ENCODE data around the gene SLC25A4.

Gene SLC25A4

GRCh38 chr4:185143601-185143969 lies 519 bp downstream of the SLC25A4 start:
- Histone ChIP-seq H3K9me3 (ENCODE audit: control insufficient read depth, low read length) (no peaks in the 10 kb centered on the region), H3K4me3 (ENCODE audit: low read depth, low read length) (peak overlapping the region; percentile 73), H3K4me1 (peaks cover 7% of the 10 kb centered on the region), H3K4me2 (ENCODE audit: low read length) (peak overlapping the region; percentile 85), H3K27ac (peak overlapping the region; percentile 62), H2AFZ (peak overlapping the region; percentile 57), H3K79me2 (no peaks in the 10 kb centered on the region), H3K36me3 (ENCODE audit: control insufficient read depth, insufficient read depth, low read length) (no peaks in the 10 kb centered on the region), H3K27me3 (ENCODE audit: control insufficient read depth, insufficient read depth, low read length) (no peaks in the 10 kb centered on the region), H3K9ac (no peak overlapping the region)
- no peak for TF ChIP-seq CTCF (IDR thresholded peaks at IDR 0.05)

GRCh38 chr4:185144601-185145240 lies 1.7 kb downstream of the SLC25A4 start:
- no peak for TF ChIP-seq CTCF (IDR thresholded peaks at IDR 0.05)
- H3K9ac ChIP-seq = no peak overlapping the region
- H3K36me3 ChIP-seq (ENCODE audit: control insufficient read depth, insufficient read depth, low read length) = no peaks in the 10 kb centered on the region
- H3K4me2 ChIP-seq (ENCODE audit: low read length) = peak overlapping the region; percentile 28
- H3K79me2 ChIP-seq = no peaks in the 10 kb centered on the region
- no peak overlapping the region for H2AFZ ChIP-seq
- H3K9me3 ChIP-seq (ENCODE audit: control insufficient read depth, low read length) = no peaks in the 10 kb centered on the region
- no peak overlapping the region for H3K4me3 ChIP-seq (ENCODE audit: low read depth, low read length)
- no peak overlapping the region for H3K27ac ChIP-seq
- peaks cover 7% of the 10 kb centered on the region for H3K4me1 ChIP-seq
- no peaks in the 10 kb centered on the region for H3K27me3 ChIP-seq (ENCODE audit: control insufficient read depth, insufficient read depth, low read length)

GRCh38 chr4:185145572-185145971 lies 2.5 kb downstream of the SLC25A4 start:
- Histone ChIP-seq H3K4me3 (ENCODE audit: low read depth, low read length) (no peak overlapping the region), H3K9me3 (ENCODE audit: control insufficient read depth, low read length) (no peaks in the 10 kb centered on the region), H2AFZ (no peak overlapping the region), H3K27me3 (ENCODE audit: control insufficient read depth, insufficient read depth, low read length) (no peaks in the 10 kb centered on the region), H3K79me2 (no peaks in the 10 kb centered on the region), H3K9ac (no peak overlapping the region), H3K4me1 (peaks cover 7% of the 10 kb centered on the region), H3K27ac (no peak overlapping the region), H3K36me3 (ENCODE audit: control insufficient read depth, insufficient read depth, low read length) (no peaks in the 10 kb centered on the region), H3K4me2 (ENCODE audit: low read length) (peak overlapping the region; percentile 1)
- no peak for TF ChIP-seq CTCF (IDR thresholded peaks at IDR 0.05)

- Histone ChIP-seq H3K79me2 (no peaks in the 10 kb centered on the region), H3K27me3 (ENCODE audit: control insufficient read depth, insufficient read depth, low read length) (no peaks in the 10 kb centered on the region), H3K4me1 (peaks cover 7% of the 10 kb centered on the region), H3K9me3 (ENCODE audit: control insufficient read depth, low read length) (no peaks in the 10 kb centered on the region), H3K27ac (no peak overlapping the region), H3K36me3 (ENCODE audit: control insufficient read depth, insufficient read depth, low read length) (no peaks in the 10 kb centered on the region), H3K4me2 (ENCODE audit: low read length) (no peak overlapping the region), H3K9ac (no peak overlapping the region), H2AFZ (no peak overlapping the region), H3K4me3 (ENCODE audit: low read depth, low read length) (no peak overlapping the region)
- no peak for TF ChIP-seq CTCF (IDR thresholded peaks at IDR 0.05)
Observed at GRCh38 chr4:185149392-185149791, 6.3 kb downstream of the SLC25A4 start.

GRCh38 chr4:185151296-185151695 lies 8.2 kb downstream of the SLC25A4 start:
- TF ChIP-seq CTCF (IDR thresholded peaks at IDR 0.05) = no peak
- Histone ChIP-seq H3K79me2 (no peaks in the 10 kb centered on the region), H3K27ac (no peak overlapping the region), H3K9ac (no peak overlapping the region), H3K36me3 (ENCODE audit: control insufficient read depth, insufficient read depth, low read length) (no peaks in the 10 kb centered on the region), H3K9me3 (ENCODE audit: control insufficient read depth, low read length) (no peaks in the 10 kb centered on the region), H3K4me2 (ENCODE audit: low read length) (no peak overlapping the region), H3K4me1 (no peaks in the 10 kb centered on the region), H2AFZ (no peak overlapping the region), H3K27me3 (ENCODE audit: control insufficient read depth, insufficient read depth, low read length) (no peaks in the 10 kb centered on the region), H3K4me3 (ENCODE audit: low read depth, low read length) (no peak overlapping the region)

All from parathyroid adenoma (tissue), 2 donors.